GM12873 (cell line): ENCODE data around the gene MUS81.
A peak's percentile ranks its signal among the peaks of the same experiment; 100 is the strongest.

Source experiments
- CTCF ChIP-seq: IDR thresholded peaks from 2 replicates; pipeline ENCODE4 v1.5.1; 2012; ENCODE audit warnings: low read depth, mild to moderate bottlenecking, moderate library complexity, low read length, control low read depth; ENCODE audit not compliant: insufficient read depth; ENCODE audit errors: missing control alignments

MUS81 gene

GRCh38 chr11:65850217-65851082 is 9.8 kb upstream of the MUS81 start:
- no peak for TF ChIP-seq CTCF

GRCh38 chr11:65851083-65851579 is 9.1 kb upstream of the MUS81 start:
- peak; percentile 78 for TF ChIP-seq CTCF

- no peak for TF ChIP-seq CTCF
Observed at GRCh38 chr11:65851811-65852507, 8.3 kb upstream of the MUS81 start.

- no peak for TF ChIP-seq CTCF
Observed at GRCh38 chr11:65852508-65853245, 7.6 kb upstream of the MUS81 start.

- TF ChIP-seq CTCF = peak; percentile 30
Observed at GRCh38 chr11:65853246-65853979, 6.8 kb upstream of the MUS81 start.

GRCh38 chr11:65854161-65854592 is 6.1 kb upstream of the MUS81 start:
- TF ChIP-seq CTCF = no peak
